Measurements from ENCODE around the gene TRIO. TPM values are rescaled to one million over a fixed set of nuclear protein-coding genes. Genes with fewer than 3 reads are reported as not detected.

The TRIO gene
- total RNA-seq, 1 experiment from 2014 or later = 211 TPM

DNA sequence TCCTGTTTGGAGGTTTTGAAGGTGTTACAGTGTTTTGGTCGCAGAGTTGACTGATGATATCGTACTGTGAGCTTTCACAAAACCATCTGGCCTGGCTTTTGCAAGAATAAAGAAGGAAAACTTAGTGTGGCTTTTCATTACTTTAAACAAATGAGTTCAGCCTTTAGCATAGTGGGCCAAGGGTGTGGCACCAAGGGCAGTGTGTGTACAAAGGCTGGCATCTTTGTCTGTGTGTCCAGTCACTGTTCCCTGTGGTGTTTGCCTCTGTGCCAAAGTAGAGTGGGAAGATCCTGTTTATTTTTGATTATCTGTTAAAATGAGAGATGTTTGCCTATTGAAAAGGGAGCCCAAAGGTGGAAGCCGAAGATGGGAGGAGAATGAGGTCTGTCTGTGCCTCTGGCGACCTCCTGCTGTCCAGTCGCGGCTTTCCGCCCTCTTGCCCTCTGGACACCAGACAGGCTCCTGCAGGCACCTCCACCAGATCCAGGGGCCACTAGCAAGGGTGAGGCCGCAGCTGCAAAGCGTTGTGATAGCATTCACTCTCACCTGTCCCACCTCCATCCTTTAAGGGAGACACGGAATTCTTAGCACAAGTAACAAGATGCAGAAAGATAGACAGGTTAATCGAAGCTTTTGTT, 113.7 kb downstream of the TRIO start:
- intact Hi-C loops (cut with micrococcal nuclease) = loop anchor here (1.0 to 5.0 kb wide), 2 partner anchors 7 to 40 kb away; no protein-coding TSS in a partner anchor
- H3K4me1 ChIP-seq (ENCODE audit: insufficient read depth, low read length) = peaks cover 48% of the 10 kb centered on the region

GRCh38 chr5:14257995-14258403, 114.9 kb downstream of the TRIO start:
- intact Hi-C loops (cut with micrococcal nuclease) = loop anchor here (5.0 kb wide), 1 partner anchor 41 kb away; no protein-coding TSS in a partner anchor
- no peak overlapping the region for H2AFZ ChIP-seq (ENCODE audit: low read length)
- H3K9ac ChIP-seq (ENCODE audit: low read length) = no peak overlapping the region; the same call in 1 of the 2 replicates
- H3K27me3 ChIP-seq (ENCODE audit: low read length) = no peaks in the 10 kb centered on the region
- no peak for DNase-seq
- no TSS peak for BruUV-seq (replicated peaks)
- H3K36me3 ChIP-seq (ENCODE audit: low read depth, low read length) = peaks cover 28% of the 10 kb centered on the region
- H3K4me1 ChIP-seq (ENCODE audit: insufficient read depth, low read length) = peaks cover 55% of the 10 kb centered on the region
- no peaks in the 10 kb centered on the region for H4K20me1 ChIP-seq (ENCODE audit: low read length)
- peak overlapping the region; percentile 47; the same call in 1 of the 2 replicates for H3K4me2 ChIP-seq (ENCODE audit: low read length)
- ATAC-seq = peak; percentile 25; the same call in 1 of the 2 replicates
- peaks cover 15% of the 10 kb centered on the region; the same call in 1 of the 2 replicates for H3K9me3 ChIP-seq (ENCODE audit: low read length)
- peak overlapping the region; percentile 68 for H3K27ac ChIP-seq (ENCODE audit: low read length)
- TF ChIP-seq EZH2 (IDR thresholded peaks at IDR 0.05; ENCODE audit: low read length, unreplicated experiment) (no peak), EZH2phosphoT487 (IDR thresholded peaks at IDR 0.05; ENCODE audit: borderline replicate concordance, low read length) (no peak)
- TF ChIP-seq, protein P1, sequence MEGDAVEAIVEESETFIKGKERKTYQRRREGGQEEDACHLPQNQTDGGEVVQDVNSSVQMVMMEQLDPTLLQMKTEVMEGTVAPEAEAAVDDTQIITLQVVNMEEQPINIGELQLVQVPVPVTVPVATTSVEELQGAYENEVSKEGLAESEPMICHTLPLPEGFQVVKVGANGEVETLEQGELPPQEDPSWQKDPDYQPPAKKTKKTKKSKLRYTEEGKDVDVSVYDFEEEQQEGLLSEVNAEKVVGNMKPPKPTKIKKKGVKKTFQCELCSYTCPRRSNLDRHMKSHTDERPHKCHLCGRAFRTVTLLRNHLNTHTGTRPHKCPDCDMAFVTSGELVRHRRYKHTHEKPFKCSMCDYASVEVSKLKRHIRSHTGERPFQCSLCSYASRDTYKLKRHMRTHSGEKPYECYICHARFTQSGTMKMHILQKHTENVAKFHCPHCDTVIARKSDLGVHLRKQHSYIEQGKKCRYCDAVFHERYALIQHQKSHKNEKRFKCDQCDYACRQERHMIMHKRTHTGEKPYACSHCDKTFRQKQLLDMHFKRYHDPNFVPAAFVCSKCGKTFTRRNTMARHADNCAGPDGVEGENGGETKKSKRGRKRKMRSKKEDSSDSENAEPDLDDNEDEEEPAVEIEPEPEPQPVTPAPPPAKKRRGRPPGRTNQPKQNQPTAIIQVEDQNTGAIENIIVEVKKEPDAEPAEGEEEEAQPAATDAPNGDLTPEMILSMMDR (conservative IDR thresholded peaks at IDR 0.05; ENCODE audit: low read depth, low read length) = no peak
- no peaks in the 10 kb centered on the region for H3K9me2 ChIP-seq (replicated peaks; ENCODE audit: low read length)
- ChIA-PET CTCF (interaction anchor here (1.0 kb wide), 1 partner anchor 12 kb away, joined by 5 read pairs; no protein-coding TSS in a partner anchor), POLR2A (ENCODE audit: unreplicated experiment) (no interaction called here)
- no peaks in the 10 kb centered on the region for H3F3A ChIP-seq (ENCODE audit: low read length, unreplicated experiment)
- H3K79me2 ChIP-seq (ENCODE audit: low read length) = peaks cover 100% of the 10 kb centered on the region
- no peak overlapping the region for H3K4me3 ChIP-seq (ENCODE audit: low read length)

More for the DNA sequence above, 113.7 kb downstream of the TRIO start:
- POLR2A ChIA-PET (ENCODE audit: unreplicated experiment) = no interaction called here
- Histone ChIP-seq H3K27me3 (ENCODE audit: low read length) (no peaks in the 10 kb centered on the region), H3K9me2 (replicated peaks; ENCODE audit: low read length) (no peaks in the 10 kb centered on the region), H3K4me2 (ENCODE audit: low read length) (peak overlapping the region; percentile 47), H2AFZ (ENCODE audit: low read length) (no peak overlapping the region), H3K36me3 (ENCODE audit: low read depth, low read length) (peaks cover 34% of the 10 kb centered on the region), H3K4me3 (ENCODE audit: low read length) (peak overlapping the region; percentile 2; the same call in 1 of the 2 replicates), H3K9ac (ENCODE audit: low read length) (peak overlapping the region; percentile 21), H3F3A (ENCODE audit: low read length, unreplicated experiment) (no peaks in the 10 kb centered on the region), H3K9me3 (ENCODE audit: low read length) (peaks cover 15% of the 10 kb centered on the region; the same call in 1 of the 2 replicates), H4K20me1 (ENCODE audit: low read length) (0 out of 2 replicates have a peak, but pooled peaks cover 5% of the 10 kb centered on the region), H3K79me2 (ENCODE audit: low read length) (peaks cover 100% of the 10 kb centered on the region), H3K27ac (ENCODE audit: low read length) (peak overlapping the region; percentile 68)
- ATAC-seq (peak; percentile 91), DNase-seq (peak; percentile 74)
- TF ChIP-seq EZH2phosphoT487 (IDR thresholded peaks at IDR 0.05; ENCODE audit: borderline replicate concordance, low read length) (no peak), EZH2 (IDR thresholded peaks at IDR 0.05; ENCODE audit: low read length, unreplicated experiment) (no peak)
- TF ChIP-seq, protein P1 (conservative IDR thresholded peaks at IDR 0.05; ENCODE audit: low read depth, low read length) = no peak
- CTCF ChIA-PET = no interaction called here
- BruUV-seq (replicated peaks) = no TSS peak

DNA sequence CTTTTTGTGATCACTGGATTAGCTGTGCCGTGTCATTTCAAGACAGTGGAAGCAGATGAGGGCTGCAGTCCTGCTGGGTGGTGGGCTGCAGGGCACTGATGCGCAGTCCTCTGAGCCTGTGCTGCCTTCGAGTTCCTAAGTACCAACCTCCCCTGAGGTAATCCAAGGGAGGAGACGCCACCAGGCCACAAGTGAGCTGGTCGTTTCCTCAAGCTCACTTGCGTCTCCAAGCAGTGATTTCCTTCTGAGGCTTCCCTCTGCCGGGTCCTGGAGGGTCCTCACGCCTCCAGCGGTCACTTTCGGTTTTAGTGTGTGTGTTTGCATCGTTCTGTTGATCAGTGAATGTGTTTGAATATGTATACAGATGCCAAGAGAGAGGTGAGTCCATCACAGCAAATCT, 115.7 kb downstream of the TRIO start:
- ATAC-seq (no peak), DNase-seq (no peak)
- Histone ChIP-seq H2AFZ (ENCODE audit: low read length) (no peak overlapping the region), H3K79me2 (ENCODE audit: low read length) (peaks cover 100% of the 10 kb centered on the region), H3K27me3 (ENCODE audit: low read length) (no peaks in the 10 kb centered on the region), H3K4me3 (ENCODE audit: low read length) (no peak overlapping the region), H3K9me2 (replicated peaks; ENCODE audit: low read length) (no peaks in the 10 kb centered on the region), H3K27ac (ENCODE audit: low read length) (no peak overlapping the region), H3K4me2 (ENCODE audit: low read length) (no peak overlapping the region), H4K20me1 (ENCODE audit: low read length) (no peaks in the 10 kb centered on the region), H3K9ac (ENCODE audit: low read length) (no peak overlapping the region), H3K4me1 (ENCODE audit: insufficient read depth, low read length) (peaks cover 63% of the 10 kb centered on the region), H3K36me3 (ENCODE audit: low read depth, low read length) (peaks cover 21% of the 10 kb centered on the region), H3F3A (ENCODE audit: low read length, unreplicated experiment) (no peaks in the 10 kb centered on the region), H3K9me3 (ENCODE audit: low read length) (peaks cover 15% of the 10 kb centered on the region; the same call in 1 of the 2 replicates)
- TF ChIP-seq EZH2phosphoT487 (IDR thresholded peaks at IDR 0.05; ENCODE audit: borderline replicate concordance, low read length) (no peak), EZH2 (IDR thresholded peaks at IDR 0.05; ENCODE audit: low read length, unreplicated experiment) (no peak)
- TF ChIP-seq, protein P1 (conservative IDR thresholded peaks at IDR 0.05; ENCODE audit: low read depth, low read length) = no peak
- intact Hi-C loops (cut with micrococcal nuclease) = loop anchor here (5.0 kb wide), 1 partner anchor 42 kb away; no protein-coding TSS in a partner anchor
- ChIA-PET POLR2A (ENCODE audit: unreplicated experiment) (no interaction called here), CTCF (no interaction called here)
- BruUV-seq (replicated peaks) = no TSS peak
